IPS-NIHi11 (cell line): ENCODE measurements around the gene CENPL.
A peak's percentile ranks its signal among the peaks of the same experiment; 100 is the strongest.
"Not testable (repeated sequence)": the region's sequence is repeated elsewhere in the genome, so short reads cannot be mapped to it uniquely, and the experiment has no call there.

Experiments used
- DNase-seq: peaks from one replicate; pipeline ENCODE4 v3.0.0; 2012; ENCODE audit warnings: mixed read lengths, low spot score

CENPL gene

GRCh38 chr1:173857363-173857917 is 32.8 kb upstream of the CENPL start:
- DNase-seq, result no peak

- DNase-seq, result no peak
Measured at GRCh38 chr1:173856903-173857302, 32.2 kb upstream of the CENPL start.

DNA sequence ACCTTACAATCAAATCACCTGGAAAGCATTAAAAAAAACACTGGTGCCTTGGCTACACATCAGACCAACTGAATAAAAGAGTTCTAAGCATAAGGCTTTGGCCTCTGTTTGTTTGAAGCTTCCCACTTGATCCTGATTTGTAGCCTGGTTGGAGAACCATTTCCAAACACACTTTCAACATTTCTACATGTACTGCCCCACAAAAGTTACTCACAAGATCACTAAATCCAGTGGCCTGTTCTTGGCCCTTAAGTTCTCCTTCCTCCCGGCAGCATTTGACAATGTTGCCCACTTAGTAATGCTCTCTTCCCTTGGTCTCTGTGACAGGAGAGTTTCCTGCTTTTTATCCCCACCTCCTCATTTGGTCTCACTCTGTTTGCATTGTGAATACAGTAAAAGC is 31.3 kb upstream of the CENPL start:
- no peak for DNase-seq

DNA sequence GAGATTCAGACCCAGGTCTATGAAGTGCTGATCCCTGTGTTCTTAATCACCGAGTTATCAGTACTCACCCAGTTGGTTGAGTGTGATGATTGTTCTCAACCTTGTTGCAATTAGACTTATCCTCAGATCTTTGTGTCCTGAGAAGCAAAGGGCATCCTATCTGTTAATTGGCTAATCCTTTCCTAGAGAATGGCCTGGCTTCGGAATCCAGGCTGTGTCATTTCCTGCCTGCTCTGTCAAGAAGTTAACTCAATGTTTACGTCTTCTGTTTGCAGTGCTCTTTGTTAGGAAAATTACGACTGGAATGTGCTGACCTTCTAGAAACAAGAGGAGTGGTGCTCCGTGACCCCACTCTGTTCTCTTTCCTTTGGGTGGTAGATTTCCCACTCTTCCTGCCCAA is 28.4 kb upstream of the CENPL start:
- peak; percentile 37 for DNase-seq

- no peak for DNase-seq
Measured at GRCh38 chr1:173852105-173852504, 27.4 kb upstream of the CENPL start.

GRCh38 chr1:173832748-173833147 is 8.1 kb upstream of the CENPL start:
- no peak for DNase-seq

DNA sequence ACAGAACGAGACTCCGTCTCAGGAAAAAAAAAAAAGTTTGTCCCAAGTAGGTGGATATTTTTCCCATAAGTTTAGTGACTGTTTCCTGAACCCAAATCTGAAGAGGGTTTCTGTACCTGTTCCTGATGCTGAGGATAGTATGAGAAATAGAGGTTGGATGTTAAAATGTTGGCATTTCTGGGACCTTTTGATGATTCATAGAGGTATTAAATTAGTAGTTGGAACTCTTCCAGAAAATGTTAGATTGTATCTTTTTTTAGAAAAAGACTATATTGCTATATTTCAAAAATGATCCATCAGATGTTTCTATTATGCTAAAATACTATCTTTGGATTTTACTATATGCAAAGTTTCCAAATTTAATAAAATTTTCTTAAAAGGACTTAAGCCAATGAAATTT is 2.9 kb upstream of the CENPL start:
- DNase-seq, result no peak

GRCh38 chr1:173823781-173824314 is 835 bp downstream of the CENPL start:
- DNase-seq, result no peak

DNA sequence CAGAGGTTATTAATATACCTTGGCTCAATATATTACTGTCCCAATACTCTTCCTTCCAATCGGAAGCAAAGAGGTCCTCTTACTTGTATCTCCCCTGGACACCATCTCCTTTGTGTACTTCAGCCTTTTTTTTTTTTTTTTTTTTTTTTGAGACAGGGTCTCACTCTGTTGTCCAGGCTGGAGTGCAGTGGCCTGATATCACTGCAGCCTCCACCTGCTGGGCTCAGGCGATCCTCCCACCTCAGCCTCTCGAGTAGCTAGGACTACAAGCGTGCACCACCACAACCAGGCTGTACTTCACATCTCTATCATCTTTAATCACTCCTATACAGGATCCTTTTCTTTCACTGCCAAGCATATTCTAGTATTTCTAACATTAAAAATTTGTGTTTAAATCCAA is 3.0 kb downstream of the CENPL start:
- DNase-seq, result no peak

DNA sequence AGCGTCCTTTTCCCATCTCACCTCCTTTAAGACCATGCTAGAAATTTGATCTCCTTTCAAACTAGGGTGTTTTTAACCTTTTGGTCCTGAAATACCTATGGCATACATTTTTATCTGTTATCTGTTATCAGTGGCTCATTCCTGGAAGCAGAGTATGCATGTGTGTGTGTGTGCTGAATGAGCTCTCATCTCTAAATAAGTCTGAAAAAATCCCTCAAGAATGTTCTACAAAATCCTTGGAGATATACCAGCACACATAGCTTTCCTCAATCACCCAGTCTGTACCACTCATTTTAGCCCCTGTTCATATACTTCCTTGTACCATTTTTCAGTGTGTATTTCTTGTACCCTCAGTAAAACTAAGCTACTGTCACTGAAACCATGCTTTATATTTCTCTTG is 6.2 kb downstream of the CENPL start:
- no peak for DNase-seq

DNA sequence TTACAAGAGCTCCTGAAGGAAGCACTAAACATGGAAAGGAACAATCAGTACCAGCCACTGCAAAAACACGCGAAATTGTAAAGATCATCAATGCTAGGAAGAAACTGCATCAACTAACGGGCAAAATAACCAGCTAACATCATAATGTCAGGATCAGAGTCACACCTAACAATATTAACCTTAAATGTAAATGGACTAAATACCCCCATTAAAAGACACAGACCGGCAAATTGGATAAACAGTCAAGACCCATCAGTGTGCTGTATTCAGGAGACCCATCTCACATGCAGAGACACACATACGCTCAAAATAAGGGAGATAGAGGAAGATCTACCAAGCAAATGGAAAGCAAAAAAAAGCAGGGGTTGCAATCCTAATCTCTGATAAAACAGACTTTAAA is 11.0 kb downstream of the CENPL start:
- not testable (repeated sequence) for DNase-seq

DNA sequence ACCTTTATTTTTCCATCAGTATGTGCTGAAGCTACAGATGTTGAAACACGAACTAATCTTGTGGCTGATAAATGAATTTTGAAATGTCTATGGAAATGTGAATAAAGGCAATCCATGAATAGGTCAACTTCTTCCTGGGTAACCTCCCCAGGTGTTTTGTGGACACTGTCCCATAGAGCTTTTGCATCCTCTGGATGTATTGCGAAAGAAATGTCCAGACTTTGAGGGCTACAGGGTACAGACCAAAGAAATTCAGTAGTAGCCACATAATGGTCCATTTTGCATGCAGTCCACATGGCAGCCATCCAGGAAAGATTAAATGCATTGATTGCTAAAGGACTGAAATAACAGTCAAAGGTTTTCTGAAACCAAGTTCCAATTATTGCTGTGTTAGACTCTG is 21.7 kb downstream of the CENPL start:
- DNase-seq, result no peak

GRCh38 chr1:173799995-173800394 is 24.7 kb downstream of the CENPL start:
- DNase-seq, result not testable (repeated sequence)

DNA sequence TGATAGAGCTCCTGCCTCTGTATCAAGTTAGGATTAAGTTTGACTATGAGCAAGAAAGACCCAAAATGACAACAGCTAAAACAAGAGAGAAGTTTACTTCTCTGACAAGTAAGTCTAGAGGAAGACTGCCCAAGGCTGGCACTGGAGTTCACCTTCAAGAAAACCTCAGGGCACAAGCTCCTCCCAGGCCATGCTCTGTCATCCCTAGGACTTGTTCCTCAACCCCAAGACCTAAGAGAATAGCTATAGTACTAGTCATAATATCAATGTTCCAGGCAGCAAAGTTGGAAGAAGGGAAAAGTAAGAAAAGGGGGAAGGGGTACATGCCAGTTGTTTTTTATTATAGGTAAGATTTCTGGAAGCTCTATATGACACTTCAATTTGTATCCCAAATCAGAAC is 26.6 kb downstream of the CENPL start:
- DNase-seq, result no peak

- no peak for DNase-seq
Measured at GRCh38 chr1:173789841-173790240, 34.8 kb downstream of the CENPL start.

GRCh38 chr1:173784997-173785396 is 39.7 kb downstream of the CENPL start:
- DNase-seq, result no peak

GRCh38 chr1:173779936-173780335 is 44.7 kb downstream of the CENPL start:
- DNase-seq, result no peak

DNA sequence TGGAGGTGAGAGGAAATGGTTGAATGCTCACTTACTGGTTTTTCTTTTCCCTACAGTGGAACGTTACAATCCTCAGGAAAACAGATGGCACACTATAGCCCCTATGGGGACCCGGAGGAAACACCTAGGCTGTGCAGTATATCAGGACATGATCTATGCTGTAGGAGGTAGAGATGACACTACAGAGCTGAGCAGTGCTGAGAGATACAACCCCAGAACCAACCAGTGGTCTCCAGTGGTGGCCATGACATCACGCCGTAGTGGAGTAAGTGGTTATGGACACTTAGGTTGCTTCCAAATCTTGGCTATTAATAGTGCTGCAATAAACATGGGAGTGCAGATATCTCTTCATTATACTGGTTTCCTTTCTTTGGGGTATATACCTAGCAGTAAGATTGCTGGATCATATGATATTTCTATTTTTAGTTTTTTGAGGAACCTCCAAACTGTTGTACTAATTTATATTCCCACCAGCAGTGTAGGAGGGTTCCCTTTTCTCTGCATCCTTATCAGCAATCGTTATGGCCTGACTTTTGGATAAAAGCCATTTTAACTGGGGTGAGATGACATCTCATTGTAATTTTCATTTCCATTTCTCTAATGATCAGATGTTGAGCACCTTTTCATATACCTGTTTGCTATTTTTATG is 49.0 kb downstream of the CENPL start:
- no peak for DNase-seq

DNA sequence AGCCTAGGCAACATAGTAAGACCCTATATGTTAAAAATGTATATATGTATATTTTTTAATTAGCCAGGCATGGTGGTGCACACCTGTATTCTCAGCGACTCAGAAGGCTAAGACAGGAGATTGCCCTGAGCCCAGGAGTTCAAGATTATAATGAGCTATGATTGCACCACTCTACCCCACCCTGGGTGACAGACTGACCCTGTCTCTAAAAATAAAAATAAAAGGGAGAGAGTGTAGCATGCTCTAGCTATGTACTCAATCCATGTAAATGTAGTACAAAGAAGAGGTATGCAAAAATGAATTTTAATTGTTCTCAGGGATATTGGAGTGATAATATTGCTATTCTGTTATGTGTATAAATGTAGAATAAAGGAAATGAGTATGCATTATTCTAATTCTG is 53.1 kb downstream of the CENPL start:
- DNase-seq, result no peak

DNA sequence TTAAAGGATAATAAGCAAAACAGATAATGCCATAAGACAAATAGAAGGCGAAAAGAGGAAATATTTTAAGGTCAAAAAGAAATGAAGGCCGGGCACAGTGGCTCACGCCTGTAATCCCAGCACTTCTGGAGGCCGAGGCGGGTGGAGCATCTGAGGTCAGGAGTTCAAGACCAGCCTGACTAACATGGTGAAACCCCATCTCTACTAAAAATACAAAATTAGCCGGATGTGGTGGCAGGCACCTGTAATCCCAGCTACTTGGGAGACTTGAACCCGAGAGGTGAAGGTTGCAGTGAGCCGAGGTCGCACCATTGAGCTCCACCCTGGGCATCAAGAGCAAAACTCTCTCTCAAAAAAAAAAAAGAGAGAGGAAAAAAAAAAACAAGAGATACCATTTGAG is 54.4 kb downstream of the CENPL start:
- DNase-seq, result not testable (repeated sequence)

- no peak for DNase-seq
Measured at GRCh38 chr1:173768827-173769226, 55.9 kb downstream of the CENPL start.

DNA sequence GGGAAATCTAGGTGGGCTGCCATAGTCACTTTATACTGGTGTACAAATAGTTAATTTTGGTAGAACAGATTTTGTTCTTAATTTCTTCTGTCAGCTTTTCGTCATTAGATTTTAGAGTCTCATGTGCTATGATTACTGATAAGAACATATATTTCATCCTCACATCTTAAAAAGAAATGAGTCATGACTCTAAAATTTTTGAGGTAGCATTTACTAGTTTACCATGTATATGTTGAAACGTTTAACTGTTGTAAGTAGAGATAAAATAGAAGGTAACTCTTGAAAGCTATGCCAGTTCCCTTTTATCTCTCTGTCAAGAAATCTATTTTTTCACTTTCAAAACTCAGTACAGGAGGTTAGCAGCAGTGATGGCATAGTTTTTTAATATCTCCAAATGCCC is 56.5 kb downstream of the CENPL start:
- no peak for DNase-seq

DNA sequence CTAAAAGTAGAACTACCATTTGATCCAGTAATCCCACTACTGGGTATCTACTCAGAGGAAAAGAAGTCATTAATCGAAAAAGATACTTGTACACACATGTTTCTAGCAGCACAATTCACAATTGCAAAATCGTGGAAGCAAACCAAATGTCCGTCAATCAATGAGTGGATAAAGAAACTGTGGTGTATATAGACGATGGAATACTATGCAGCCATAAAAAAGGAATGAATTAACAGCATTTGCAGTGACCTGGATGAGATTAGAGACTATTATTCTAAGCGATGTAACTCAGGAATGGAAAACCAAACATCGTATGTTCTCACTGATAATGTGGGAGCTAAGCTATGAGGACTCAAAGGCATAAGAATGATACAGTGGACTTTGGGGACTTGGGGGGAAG is 60.4 kb downstream of the CENPL start:
- DNase-seq, result not testable (repeated sequence)

GRCh38 chr1:173758980-173759379 is 65.7 kb downstream of the CENPL start:
- DNase-seq, result no peak
